HL-60 (cell line): ENCODE results near the gene CDC45.

Source experiments
- DNase-seq, 2 experiments: peaks; one replicate each; pipeline ENCODE4 v3.0.0-alpha.2; 2010 to 2020; ENCODE audit warnings: low read depth in 1 of 2, low spot score in 1 of 2
- H3K27ac ChIP-seq: fragments of 250-450 bp; sonication (Bioruptor Pico); replicated peaks from 2 replicates; pipeline ENCODE4 v1.5.1; 2020; ENCODE audit warnings: mild to moderate bottlenecking, moderate library complexity
- H3K27me3 ChIP-seq: fragments of 250-450 bp; sonication (Bioruptor Pico); 2 replicates; pipeline ENCODE4 v1.5.1; 2021; ENCODE audit warnings: mild to moderate bottlenecking, moderate library complexity; ENCODE audit not compliant: insufficient read depth, poor library complexity, severe bottlenecking
- H3K4me3 ChIP-seq: replicated peaks from 2 replicates; pipeline ENCODE4 v1.5.1; 2011; ENCODE audit warnings: mild to moderate bottlenecking, control low read depth, low read length; ENCODE audit not compliant: insufficient read depth
- CTCF ChIP-seq: IDR thresholded peaks from one replicate; pipeline ENCODE4 v1.5.1; 2011; ENCODE audit warnings: low read length, control low read depth, inconsistent platforms; ENCODE audit not compliant: insufficient read depth
- GABPA ChIP-seq: IDR thresholded peaks from 2 replicates; pipeline ENCODE4 v1.6.1; 2012; ENCODE audit warnings: low read depth
- POLR2AphosphoS5 ChIP-seq: IDR thresholded peaks from 2 replicates; pipeline ENCODE4 v1.6.1; 2012; ENCODE audit warnings: low read depth
- REST ChIP-seq: IDR thresholded peaks from 2 replicates; pipeline ENCODE4 v1.6.1; 2012; ENCODE audit warnings: low read depth; ENCODE audit not compliant: insufficient replicate concordance
- SPI1 ChIP-seq: IDR thresholded peaks from 2 replicates; pipeline ENCODE4 v1.6.1; 2012; ENCODE audit warnings: low read depth, mild to moderate bottlenecking, borderline replicate concordance

The CDC45 gene

GRCh38 chr22:19515654-19516377, 36.1 kb downstream of the CDC45 start:
- TF ChIP-seq GABPA (no peak), SPI1 (no peak), POLR2AphosphoS5 (0 out of 2 replicates have a peak, but pooled peaks have one; percentile 15), REST (no peak)
- no peak for DNase-seq
- H3K27ac ChIP-seq, result no peak overlapping the region
- H3K4me3 ChIP-seq, result no peak overlapping the region
- H3K27me3 ChIP-seq, result no peaks in the 10 kb centered on the region

GRCh38 chr22:19516378-19517170, 36.9 kb downstream of the CDC45 start:
- H3K4me3 ChIP-seq, result no peak overlapping the region
- no peak for DNase-seq
- H3K27ac ChIP-seq, result no peak overlapping the region
- H3K27me3 ChIP-seq, result no peaks in the 10 kb centered on the region
- TF ChIP-seq SPI1 (no peak), POLR2AphosphoS5 (no peak; the same call in 1 of the 2 replicates), GABPA (no peak), CTCF (no peak), REST (no peak)

- no peak for TF ChIP-seq POLR2AphosphoS5
- TF ChIP-seq GABPA, result no peak
- TF ChIP-seq CTCF, result no peak
- TF ChIP-seq REST, result no peak
- no peak for TF ChIP-seq SPI1
- H3K4me3 ChIP-seq, result no peak overlapping the region
- H3K27ac ChIP-seq, result no peak overlapping the region
- H3K27me3 ChIP-seq, result no peaks in the 10 kb centered on the region
- no peak for DNase-seq
Observed at GRCh38 chr22:19517171-19517500, 37.4 kb downstream of the CDC45 start.
